ENCODE results near the gene DAP. TPM values are rescaled to one million over a fixed set of nuclear protein-coding genes. Genes with fewer than 3 reads are reported as not detected.

The DAP gene
- total and polyA plus RNA-seq, 10 of the 15 experiments (the other 5 are each of a cell fraction or from before 2014, with no cell fraction given): 12.9 to 130 (median 49.9) TPM

DNA sequence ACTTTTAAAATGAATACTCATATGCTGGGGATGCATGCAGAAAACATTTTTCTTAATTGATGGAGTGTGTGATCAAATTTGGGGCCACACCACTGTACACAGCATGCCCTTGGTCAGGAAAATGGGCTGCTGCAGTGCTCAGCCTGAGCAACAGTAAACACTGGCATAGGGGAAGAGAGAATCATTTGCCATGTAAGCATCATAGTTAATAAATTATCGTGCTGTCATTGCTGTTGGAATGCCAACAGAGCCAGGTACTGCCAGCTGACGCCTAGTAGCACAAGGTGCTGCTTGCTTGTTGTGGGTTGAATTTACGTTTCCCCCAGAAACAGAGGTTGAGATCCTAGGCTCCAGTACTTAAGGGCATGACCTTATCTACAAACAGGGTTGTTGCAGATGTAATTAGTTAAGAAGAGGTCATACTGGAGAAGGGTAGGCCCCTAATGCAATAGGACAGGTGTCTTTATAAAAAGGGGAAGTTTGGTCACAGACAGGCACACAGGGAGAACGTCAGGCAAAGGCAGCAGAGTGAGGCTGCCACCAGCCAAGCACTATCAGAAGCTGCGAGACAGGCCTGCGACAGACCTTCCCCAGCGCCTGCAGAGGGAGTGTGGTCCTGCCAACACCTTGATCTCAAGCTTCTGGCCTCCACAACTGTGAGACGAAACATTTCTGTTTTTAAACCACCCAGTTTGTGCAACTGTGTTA is 25.3 kb downstream of the DAP start (continued):
- TF ChIP-seq ZNF592 (IDR thresholded peaks at IDR 0.05) (no peak), IKZF2 (IDR thresholded peaks at IDR 0.05) (peak; percentile 18 to 31; a peak in 1 of 4 replicates), ETV6 (conservative IDR thresholded peaks at IDR 0.05 in 1 of 2, IDR thresholded peaks at IDR 0.05 in 1 of 2; ENCODE audit: borderline replicate concordance in 1 of 2, low read depth in 1 of 2) (no peak), SPI1 (IDR thresholded peaks at IDR 0.05; ENCODE audit: borderline replicate concordance, insufficient read depth, low read depth, low read length) (peak; percentile 23; the same call in 1 of the 2 replicates), SREBF1 (IDR thresholded peaks at IDR 0.05; ENCODE audit: low read length) (no peak), NBN (IDR thresholded peaks at IDR 0.05) (0 out of 2 replicates have a peak, but pooled peaks have one; percentile 39), FOXM1 (IDR thresholded peaks at IDR 0.05; ENCODE audit: low read depth, low read length) (no peak), POLR2AphosphoS5 (IDR thresholded peaks at IDR 0.05; ENCODE audit: low read length) (no peak), RBBP5 (conservative IDR thresholded peaks at IDR 0.05) (no peak)
- TF ChIP-seq, protein P1, sequence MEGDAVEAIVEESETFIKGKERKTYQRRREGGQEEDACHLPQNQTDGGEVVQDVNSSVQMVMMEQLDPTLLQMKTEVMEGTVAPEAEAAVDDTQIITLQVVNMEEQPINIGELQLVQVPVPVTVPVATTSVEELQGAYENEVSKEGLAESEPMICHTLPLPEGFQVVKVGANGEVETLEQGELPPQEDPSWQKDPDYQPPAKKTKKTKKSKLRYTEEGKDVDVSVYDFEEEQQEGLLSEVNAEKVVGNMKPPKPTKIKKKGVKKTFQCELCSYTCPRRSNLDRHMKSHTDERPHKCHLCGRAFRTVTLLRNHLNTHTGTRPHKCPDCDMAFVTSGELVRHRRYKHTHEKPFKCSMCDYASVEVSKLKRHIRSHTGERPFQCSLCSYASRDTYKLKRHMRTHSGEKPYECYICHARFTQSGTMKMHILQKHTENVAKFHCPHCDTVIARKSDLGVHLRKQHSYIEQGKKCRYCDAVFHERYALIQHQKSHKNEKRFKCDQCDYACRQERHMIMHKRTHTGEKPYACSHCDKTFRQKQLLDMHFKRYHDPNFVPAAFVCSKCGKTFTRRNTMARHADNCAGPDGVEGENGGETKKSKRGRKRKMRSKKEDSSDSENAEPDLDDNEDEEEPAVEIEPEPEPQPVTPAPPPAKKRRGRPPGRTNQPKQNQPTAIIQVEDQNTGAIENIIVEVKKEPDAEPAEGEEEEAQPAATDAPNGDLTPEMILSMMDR (IDR thresholded peaks at IDR 0.05 in 2 of 3, conservative IDR thresholded peaks at IDR 0.05 in 1 of 3; ENCODE audit: control insufficient read depth in 2 of 3, extremely low read depth in 1 of 3, insufficient read depth in 1 of 3, low read depth in 3 of 3, low read length in 3 of 3): peak; percentile 6 to 14 (median 13); a peak in 1 of 6 replicates
- TF ChIP-seq, protein P2, sequence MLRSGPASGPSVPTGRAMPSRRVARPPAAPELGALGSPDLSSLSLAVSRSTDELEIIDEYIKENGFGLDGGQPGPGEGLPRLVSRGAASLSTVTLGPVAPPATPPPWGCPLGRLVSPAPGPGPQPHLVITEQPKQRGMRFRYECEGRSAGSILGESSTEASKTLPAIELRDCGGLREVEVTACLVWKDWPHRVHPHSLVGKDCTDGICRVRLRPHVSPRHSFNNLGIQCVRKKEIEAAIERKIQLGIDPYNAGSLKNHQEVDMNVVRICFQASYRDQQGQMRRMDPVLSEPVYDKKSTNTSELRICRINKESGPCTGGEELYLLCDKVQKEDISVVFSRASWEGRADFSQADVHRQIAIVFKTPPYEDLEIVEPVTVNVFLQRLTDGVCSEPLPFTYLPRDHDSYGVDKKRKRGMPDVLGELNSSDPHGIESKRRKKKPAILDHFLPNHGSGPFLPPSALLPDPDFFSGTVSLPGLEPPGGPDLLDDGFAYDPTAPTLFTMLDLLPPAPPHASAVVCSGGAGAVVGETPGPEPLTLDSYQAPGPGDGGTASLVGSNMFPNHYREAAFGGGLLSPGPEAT (IDR thresholded peaks at IDR 0.05; ENCODE audit: low read depth): no peak
- TF ChIP-seq, protein P3, sequence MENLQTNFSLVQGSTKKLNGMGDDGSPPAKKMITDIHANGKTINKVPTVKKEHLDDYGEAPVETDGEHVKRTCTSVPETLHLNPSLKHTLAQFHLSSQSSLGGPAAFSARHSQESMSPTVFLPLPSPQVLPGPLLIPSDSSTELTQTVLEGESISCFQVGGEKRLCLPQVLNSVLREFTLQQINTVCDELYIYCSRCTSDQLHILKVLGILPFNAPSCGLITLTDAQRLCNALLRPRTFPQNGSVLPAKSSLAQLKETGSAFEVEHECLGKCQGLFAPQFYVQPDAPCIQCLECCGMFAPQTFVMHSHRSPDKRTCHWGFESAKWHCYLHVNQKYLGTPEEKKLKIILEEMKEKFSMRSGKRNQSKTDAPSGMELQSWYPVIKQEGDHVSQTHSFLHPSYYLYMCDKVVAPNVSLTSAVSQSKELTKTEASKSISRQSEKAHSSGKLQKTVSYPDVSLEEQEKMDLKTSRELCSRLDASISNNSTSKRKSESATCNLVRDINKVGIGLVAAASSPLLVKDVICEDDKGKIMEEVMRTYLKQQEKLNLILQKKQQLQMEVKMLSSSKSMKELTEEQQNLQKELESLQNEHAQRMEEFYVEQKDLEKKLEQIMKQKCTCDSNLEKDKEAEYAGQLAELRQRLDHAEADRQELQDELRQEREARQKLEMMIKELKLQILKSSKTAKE (IDR thresholded peaks at IDR 0.05; ENCODE audit: low read depth, poor library complexity, severe bottlenecking): no peak
- TF ChIP-seq, protein P4, sequence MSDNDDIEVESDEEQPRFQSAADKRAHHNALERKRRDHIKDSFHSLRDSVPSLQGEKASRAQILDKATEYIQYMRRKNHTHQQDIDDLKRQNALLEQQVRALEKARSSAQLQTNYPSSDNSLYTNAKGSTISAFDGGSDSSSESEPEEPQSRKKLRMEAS (IDR thresholded peaks at IDR 0.05; ENCODE audit: low read depth, low read length): no peak

All from GM12878 (cell line).